B cell (primary cell): ENCODE data around the gene SPCS3. TPM values are rescaled to one million over a fixed set of nuclear protein-coding genes. Genes with fewer than 3 reads are reported as not detected.
A peak's percentile ranks its signal among the peaks of the same experiment; 100 is the strongest.

ENCODE experiments used
- ATAC-seq: fragments of 200-7000 bp; cut with Tn5 transposase; one replicate; pipeline ENCODE4 v1.10.0; 2021; ENCODE audit warnings: low read depth, mild to moderate bottlenecking, moderate number of reproducible peaks, moderate library complexity
- CTCF ChIA-PET: fragments of 350-600 bp; sonication (Branson Sonifier 250); formaldehyde crosslinking; loops from one replicate; lab custom pipeline; 2021; ENCODE audit warnings: antibody characterized with exemption, inconsistent platforms; lab: Charles Lee
- POLR2A ChIA-PET: fragments of 350-600 bp; sonication (Branson Sonifier 250); formaldehyde crosslinking; loops from one replicate; lab custom pipeline; 2021; ENCODE audit warnings: antibody characterized with exemption; lab: Charles Lee
- DNase-seq: peaks from one replicate; pipeline ENCODE4 v3.0.0; 2013
- H2AFZ ChIP-seq: 2 replicates; pipeline ENCODE4 v1.6.1; 2012; ENCODE audit warnings: mild to moderate bottlenecking, low read depth, low read length; ENCODE audit not compliant: insufficient read depth, poor library complexity, severe bottlenecking
- H3K27ac ChIP-seq, 2 donors: 1 replicate in 1 of 2; 2 replicates in 1 of 2; pipeline ENCODE4 v1.5.1; 2012 to 2013; ENCODE audit warnings: low read length in 2 of 2, mild to moderate bottlenecking in 2 of 2, moderate library complexity in 1 of 2
- H3K27me3 ChIP-seq, 4 experiments: fragments of 200-600 bp in 1 of 4; sonication (generic) in 1 of 4; replicated peaks in 1 of 4; 1 replicate in 2 of 4; 2 replicates in 2 of 4; pipeline versions ENCODE4 v1.6.1 to v1.7.0; 2013 to 2016; ENCODE audit warnings: low read length in 3 of 4, mild to moderate bottlenecking in 2 of 4, mixed read lengths in 1 of 4, moderate library complexity in 1 of 4; ENCODE audit not compliant: insufficient read depth in 4 of 4, control insufficient read depth in 3 of 4; ENCODE audit errors: control extremely low read depth in 1 of 4
- H3K36me3 ChIP-seq, 2 experiments: replicated peaks in 1 of 2; 1 replicate in 1 of 2; 2 replicates in 1 of 2; pipeline versions ENCODE4 v1.6.1 to v1.7.1; 2013; ENCODE audit warnings: low read length in 1 of 2; ENCODE audit not compliant: insufficient read depth in 2 of 2, control insufficient read depth in 1 of 2; ENCODE audit errors: control extremely low read depth in 1 of 2, extremely low read depth in 1 of 2
- H3K4me1 ChIP-seq, 2 donors: fragments of 200-600 bp in 1 of 2; sonication (generic) in 1 of 2; 1 replicate in 1 of 2; 2 replicates in 1 of 2; pipeline versions ENCODE4 v1.5.1 to v1.6.1; 2013 to 2017; ENCODE audit warnings: low read length in 2 of 2; ENCODE audit not compliant: control insufficient read depth in 2 of 2, insufficient read depth in 2 of 2
- H3K4me2 ChIP-seq: replicated peaks from 2 replicates; pipeline ENCODE3; 2012; ENCODE audit warnings: mild to moderate bottlenecking, low read depth, low read length; ENCODE audit not compliant: poor library complexity, severe bottlenecking
- H3K4me3 ChIP-seq, 5 experiments: fragments of 200-600 bp in 1 of 5; sonication (generic) in 1 of 5; 1 replicate in 3 of 5; 2 replicates in 2 of 5; pipeline versions ENCODE4 v1.5.1 to v1.7.0; 2011 to 2016; ENCODE audit warnings: low read length in 4 of 5, mild to moderate bottlenecking in 4 of 5, low read depth in 2 of 5, control low read depth in 1 of 5, moderate library complexity in 1 of 5; ENCODE audit not compliant: insufficient read depth in 1 of 5; ENCODE audit errors: control extremely low read depth in 1 of 5, extremely low read depth in 1 of 5
- H3K79me2 ChIP-seq: fragments of 200-600 bp; sonication (generic); one replicate; pipeline ENCODE4 v1.6.0; 2016; ENCODE audit warnings: low read length; ENCODE audit not compliant: control insufficient read depth, insufficient read depth
- H3K9ac ChIP-seq: fragments of 200-600 bp; sonication (generic); 2 replicates; pipeline ENCODE4 v1.6.1; 2017; ENCODE audit warnings: mild to moderate bottlenecking, low read length, moderate library complexity
- H3K9me3 ChIP-seq, 3 donors: one replicate each; pipeline versions ENCODE4 v1.6.1 to v1.7.1; 2013; ENCODE audit warnings: low read length in 2 of 3; ENCODE audit not compliant: control insufficient read depth in 2 of 3, insufficient read depth in 1 of 3; ENCODE audit errors: control extremely low read depth in 1 of 3
- H4K20me1 ChIP-seq: 2 replicates; pipeline ENCODE4 v1.6.0; 2012; ENCODE audit warnings: mild to moderate bottlenecking, low read length; ENCODE audit not compliant: insufficient read depth, control insufficient read depth, poor library complexity, severe bottlenecking
- H3K27ac Mint-ChIP-seq: one replicate; pipeline ENCODE4 v1.8.0; 2021; ENCODE audit warnings: mixed read lengths
- H3K27me3 Mint-ChIP-seq: one replicate; pipeline ENCODE4 v1.8.0; 2021; ENCODE audit warnings: mixed read lengths
- H3K4me1 Mint-ChIP-seq: one replicate; pipeline ENCODE4 v1.8.0; 2021; ENCODE audit warnings: mixed read lengths
- H3K4me3 Mint-ChIP-seq: one replicate; pipeline ENCODE4 v1.8.0; 2021; ENCODE audit warnings: mixed read lengths
- H3K9me3 Mint-ChIP-seq: one replicate; pipeline ENCODE4 v1.8.0; 2022; ENCODE audit warnings: mixed read lengths; ENCODE audit not compliant: insufficient read depth
- CTCF ChIP-seq: fragments of 200-600 bp; IDR thresholded peaks from one replicate; pipeline ENCODE4 v1.8.0; 2022; ENCODE audit warnings: antibody characterized with exemption, mild to moderate bottlenecking
- EZH2 ChIP-seq: IDR thresholded peaks from 2 replicates; pipeline ENCODE4 v1.6.1; 2012; ENCODE audit warnings: borderline replicate concordance, low read depth, mild to moderate bottlenecking, moderate library complexity, low read length; ENCODE audit not compliant: insufficient read depth, poor library complexity, severe bottlenecking
- WGBS: methylation state at CpG from one replicate; pipeline ENCODE4 v1.1.5; 2013; ENCODE audit warnings: missing lambda C conversion rate; ENCODE audit not compliant: insufficient coverage; 5-methylcytosine and 5-hydroxymethylcytosine counted together
- intact Hi-C: fragments of 100-400 bp; cut with micrococcal nuclease; formaldehyde crosslinking; loops from one replicate; pipeline ENCODE4 v1.10.0; 2022
- polyA plus RNA-seq: library from polyadenylated mRNA; depleted of rRNA; stranded (reverse); fragments of >200 nt; gene quantifications from 2 replicates; pipeline ENCODE4 v1.2.3, GENCODE V29; 2012
- total RNA-seq, 2 donors: library from RNA; stranded (reverse); fragments of 120-200 nt in 1 of 2; gene quantifications; 1 replicate in 1 of 2; 2 replicates in 1 of 2; pipeline versions ENCODE4 v1.2.3 to v1.2.4, GENCODE V29; 2013 to 2022

The SPCS3 gene
- total and polyA plus RNA-seq, 2 donors (not counting 1 experiment from before 2014, with no cell fraction given), result 27.8 to 92.4 TPM

- ChIA-PET CTCF (interaction anchor here (1.3 kb wide), 1 partner anchor 22 kb away, joined by 3 read pairs; no protein-coding TSS in a partner anchor), POLR2A (no interaction called here)
- no peak overlapping the region for H3K27ac ChIP-seq
- H3K9ac ChIP-seq, result no peak overlapping the region
- peak; percentile 14 for DNase-seq
- H3K27me3 ChIP-seq, result peaks cover 0 to 5% (median 0%) of the 10 kb centered on the region in 4 experiments
- no peaks in the 10 kb centered on the region for H3K9me3 ChIP-seq
- no peaks in the 10 kb centered on the region for H4K20me1 ChIP-seq
- H3K27me3 Mint-ChIP-seq, result peaks cover 20% of the 10 kb centered on the region
- no peak for TF ChIP-seq CTCF
- no peak for TF ChIP-seq EZH2
- no peaks in the 10 kb centered on the region for H3K79me2 ChIP-seq
- no peak overlapping the region for H3K4me3 Mint-ChIP-seq
- peak; percentile 7 for ATAC-seq
- intact Hi-C loops, result no loop called here
- no peak overlapping the region for H2AFZ ChIP-seq
- H3K27ac Mint-ChIP-seq, result no peak overlapping the region
- H3K9me3 Mint-ChIP-seq, result no peaks in the 10 kb centered on the region
- H3K4me1 ChIP-seq, result no peaks in the 10 kb centered on the region
- no peak overlapping the region for H3K4me2 ChIP-seq
- WGBS, result no CpG with 5 or more reads among the region's 2 CpGs
- H3K4me3 ChIP-seq, result no peak overlapping the region
- no peaks in the 10 kb centered on the region for H3K36me3 ChIP-seq
- H3K4me1 Mint-ChIP-seq, result peaks cover 5% of the 10 kb centered on the region
These were observed 10.7 kb upstream of the SPCS3 start for GRCh38 chr4:176309046-176309445.

GRCh38 chr4:176309772-176310171 lies 10.0 kb upstream of the SPCS3 start:
- H3K4me3 Mint-ChIP-seq, result no peak overlapping the region
- no peaks in the 10 kb centered on the region for H3K79me2 ChIP-seq
- H3K27me3 ChIP-seq, result peaks cover 0 to 5% (median 0%) of the 10 kb centered on the region in 4 experiments
- H3K27ac Mint-ChIP-seq, result no peak overlapping the region
- no peaks in the 10 kb centered on the region for H3K9me3 Mint-ChIP-seq
- H3K27ac ChIP-seq, result no peak overlapping the region
- POLR2A ChIA-PET, result no interaction called here
- H3K9ac ChIP-seq, result no peak overlapping the region
- H3K9me3 ChIP-seq, result no peaks in the 10 kb centered on the region
- intact Hi-C loops, result no loop called here
- CTCF ChIA-PET, result no interaction called here
- ATAC-seq (no peak), DNase-seq (no peak)
- H3K27me3 Mint-ChIP-seq, result peaks cover 15% of the 10 kb centered on the region
- TF ChIP-seq EZH2 (no peak), CTCF (no peak)
- H2AFZ ChIP-seq, result no peak overlapping the region
- H3K4me3 ChIP-seq, result no peak overlapping the region
- no peaks in the 10 kb centered on the region for H3K4me1 ChIP-seq
- no peaks in the 10 kb centered on the region for H3K36me3 ChIP-seq
- no peak overlapping the region for H3K4me2 ChIP-seq
- no peaks in the 10 kb centered on the region for H4K20me1 ChIP-seq
- H3K4me1 Mint-ChIP-seq, result peaks cover 5% of the 10 kb centered on the region
